Measurements from ENCODE around the gene IGFL3.

IGFL3 gene

DNA sequence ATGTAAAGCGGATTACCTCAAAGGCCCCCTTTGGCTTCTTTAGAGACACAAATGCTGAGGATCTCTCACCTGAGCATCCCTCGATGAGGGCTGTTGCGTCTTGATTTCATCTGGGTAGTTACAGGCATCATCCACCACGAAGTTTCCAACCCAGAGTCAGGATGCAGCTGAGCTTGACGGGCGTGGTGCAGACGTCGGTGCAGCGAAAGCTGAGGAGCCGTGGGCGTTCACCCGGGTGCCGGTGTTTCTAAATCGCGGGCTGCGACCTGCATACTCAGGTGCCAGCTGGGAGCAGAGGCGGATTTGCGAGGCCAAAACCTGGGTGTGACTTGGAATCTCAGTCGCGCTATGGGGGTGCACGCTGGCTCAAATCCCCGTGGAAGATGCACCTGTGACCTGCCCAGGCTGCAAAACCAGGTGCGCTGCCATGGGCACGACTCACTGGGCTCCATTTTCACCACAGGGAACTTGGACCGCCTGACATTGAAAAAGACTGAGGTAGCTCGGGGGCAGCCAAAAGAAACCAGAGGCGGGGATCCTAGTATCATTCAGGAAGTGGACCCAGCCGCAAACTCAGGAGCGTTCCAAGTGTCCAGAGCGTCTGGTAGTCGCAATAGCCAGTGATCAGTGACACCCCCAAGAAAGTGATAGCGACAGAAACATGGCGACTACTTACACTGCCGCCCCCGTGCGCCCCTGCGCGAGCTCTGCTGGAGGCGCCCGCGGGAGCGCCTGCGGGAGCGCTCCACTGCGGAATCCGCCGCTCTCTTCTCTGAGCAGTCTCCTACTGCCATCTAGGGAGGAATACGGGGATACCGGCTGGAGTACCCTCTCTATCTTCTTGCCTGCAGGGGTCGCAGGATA lies 47.3 kb downstream of the IGFL3 start:
- peak; percentile 40 for DNase-seq (ENCODE audit: extremely low read depth, low read depth)
- TF ChIP-seq, protein P1, sequence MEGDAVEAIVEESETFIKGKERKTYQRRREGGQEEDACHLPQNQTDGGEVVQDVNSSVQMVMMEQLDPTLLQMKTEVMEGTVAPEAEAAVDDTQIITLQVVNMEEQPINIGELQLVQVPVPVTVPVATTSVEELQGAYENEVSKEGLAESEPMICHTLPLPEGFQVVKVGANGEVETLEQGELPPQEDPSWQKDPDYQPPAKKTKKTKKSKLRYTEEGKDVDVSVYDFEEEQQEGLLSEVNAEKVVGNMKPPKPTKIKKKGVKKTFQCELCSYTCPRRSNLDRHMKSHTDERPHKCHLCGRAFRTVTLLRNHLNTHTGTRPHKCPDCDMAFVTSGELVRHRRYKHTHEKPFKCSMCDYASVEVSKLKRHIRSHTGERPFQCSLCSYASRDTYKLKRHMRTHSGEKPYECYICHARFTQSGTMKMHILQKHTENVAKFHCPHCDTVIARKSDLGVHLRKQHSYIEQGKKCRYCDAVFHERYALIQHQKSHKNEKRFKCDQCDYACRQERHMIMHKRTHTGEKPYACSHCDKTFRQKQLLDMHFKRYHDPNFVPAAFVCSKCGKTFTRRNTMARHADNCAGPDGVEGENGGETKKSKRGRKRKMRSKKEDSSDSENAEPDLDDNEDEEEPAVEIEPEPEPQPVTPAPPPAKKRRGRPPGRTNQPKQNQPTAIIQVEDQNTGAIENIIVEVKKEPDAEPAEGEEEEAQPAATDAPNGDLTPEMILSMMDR (IDR thresholded peaks at IDR 0.05; ENCODE audit: low read depth, low read length) = peak; percentile 99

DNA sequence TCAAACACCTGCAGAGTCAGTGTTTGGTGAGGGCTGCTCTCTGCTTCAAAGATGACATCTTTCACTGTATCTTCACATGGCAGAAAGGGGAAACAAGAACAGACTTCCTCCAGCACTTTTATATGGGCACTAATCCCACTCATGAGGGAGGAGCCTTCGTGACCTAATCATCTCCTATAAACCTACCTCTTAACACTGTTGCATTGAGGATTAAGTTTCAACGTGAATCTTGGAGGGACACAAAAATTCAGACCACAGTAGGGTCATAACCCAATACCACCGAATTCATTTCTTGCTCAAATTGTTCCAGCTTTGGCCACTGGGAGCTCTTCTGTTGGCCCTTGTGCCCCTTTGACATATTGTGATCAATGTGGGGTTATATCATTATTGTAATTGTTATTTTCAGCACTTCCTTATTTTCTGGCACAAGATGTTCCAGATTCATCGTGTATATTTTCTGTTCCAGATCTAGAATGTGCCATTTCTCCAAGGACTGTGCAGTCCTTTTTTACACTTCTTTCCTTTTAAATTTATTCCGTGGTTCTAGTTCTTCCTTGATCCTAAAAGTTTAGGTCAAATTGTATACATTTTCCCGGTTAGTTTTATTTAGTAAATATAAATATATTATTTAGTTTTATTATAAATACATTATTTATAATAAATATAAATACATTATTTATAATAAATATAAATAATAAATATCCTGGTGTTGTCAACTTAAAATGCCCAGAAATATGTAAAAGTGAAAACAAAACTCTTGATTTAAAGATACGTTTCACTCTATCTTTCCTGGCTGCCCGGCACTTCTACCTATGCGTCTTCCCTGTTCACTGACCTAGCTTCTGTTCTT lies 48.2 kb downstream of the IGFL3 start:
- no peak for DNase-seq (ENCODE audit: extremely low read depth, low read depth)
- TF ChIP-seq, protein P1 (IDR thresholded peaks at IDR 0.05; ENCODE audit: low read depth, low read length) = no peak

DNA sequence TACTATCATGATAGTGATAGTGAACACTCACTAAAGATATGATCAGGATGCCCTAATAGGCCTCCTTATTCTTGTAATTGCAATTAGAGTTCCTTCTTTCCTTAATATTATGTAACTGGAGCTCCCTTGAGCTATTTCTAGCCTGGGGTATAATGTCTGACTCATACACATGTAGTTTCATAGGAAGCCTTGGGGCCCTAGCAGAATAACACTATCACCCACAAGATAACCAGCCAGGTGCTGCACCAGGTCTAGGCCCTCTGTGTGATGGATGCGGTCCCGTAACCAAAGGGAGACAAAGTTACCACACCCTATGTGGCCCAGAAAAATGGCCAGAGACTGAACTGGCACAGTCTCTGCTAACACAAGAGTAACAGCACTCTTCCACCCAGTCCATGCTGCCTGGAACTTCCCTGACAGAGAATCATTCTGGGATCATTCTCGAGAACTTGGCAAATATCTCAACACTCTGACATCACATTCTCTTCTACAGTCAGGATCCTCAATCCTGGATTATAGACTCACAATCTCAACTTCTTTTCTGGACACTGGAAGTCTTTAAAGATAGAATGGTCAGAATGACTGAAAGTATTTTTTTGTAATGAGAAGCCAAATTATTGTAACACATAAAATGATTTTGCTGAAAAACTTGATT lies 51.1 kb downstream of the IGFL3 start:
- DNase-seq (ENCODE audit: extremely low read depth, low read depth) = no peak
- TF ChIP-seq, protein P1 (IDR thresholded peaks at IDR 0.05; ENCODE audit: low read depth, low read length) = no peak

Measured in AG09319 (cell line).